ENCODE data around the gene TAX1BP3. TPM values are rescaled to one million over a fixed set of nuclear protein-coding genes. Genes with fewer than 3 reads are reported as not detected.

The TAX1BP3 gene
- 31.3 TPM for total RNA-seq

GRCh38 chr17:3668279-3669084, at the start of gene TAX1BP3, which contains the start of gene EMC6:
Gene TAX1BP3, minus strand, starts transcription at chr17:3668578. Its CDS starts 52 bp downstream, at chr17:3668526.
Gene EMC6, plus strand, starts transcription at chr17:3668812. Its CDS starts 335 bp downstream, at chr17:3669147.

GRCh38 chr17:3695723-3696411, 27.5 kb upstream of the TAX1BP3 start, which contains the start of gene P2RX5:
Gene P2RX5, minus strand, starts transcription at chr17:3696155. Its CDS starts 150 bp downstream, at chr17:3696005.

GRCh38 chr17:3636154-3636907, 32.0 kb downstream of the TAX1BP3 start, which contains the start of the genes CTNS and SHPK:
Gene CTNS, plus strand, starts transcription at chr17:3636760. Its CDS starts 3,447 bp downstream, at chr17:3640207.
Gene SHPK, minus strand, starts transcription at chr17:3636250. Its CDS starts 31 bp downstream, at chr17:3636219.

Other genes with a start within 250 kb of the TAX1BP3 start
- gene OR1E2, start 234.7 kb downstream of the TAX1BP3 start, total RNA-seq = not detected
- gene SPATA22, start 196.8 kb downstream of the TAX1BP3 start, total RNA-seq = 1.3 TPM
- 1.3 TPM for gene ASPA, start 192.6 kb downstream of the TAX1BP3 start, total RNA-seq
- gene TRPV3, start 110.8 kb downstream of the TAX1BP3 start, total RNA-seq = 0.94 TPM
- 10.6 TPM for gene TRPV1, start 59.2 kb downstream of the TAX1BP3 start, total RNA-seq
- 23.5 TPM for gene SHPK, start 32.3 kb downstream of the TAX1BP3 start, total RNA-seq
- 8.5 TPM for gene CTNS, start 31.8 kb downstream of the TAX1BP3 start, total RNA-seq
- 10.6 TPM for gene EMC6, start 234 bp upstream of the TAX1BP3 start, total RNA-seq
- 6.9 TPM for gene P2RX5, start 27.6 kb upstream of the TAX1BP3 start, total RNA-seq
- gene HASPIN, start 55.3 kb upstream of the TAX1BP3 start, total RNA-seq = 1.3 TPM
- 11.6 TPM for gene ITGAE, start 132.6 kb upstream of the TAX1BP3 start, total RNA-seq
- gene NCBP3, start 177.7 kb upstream of the TAX1BP3 start, total RNA-seq = 60.7 TPM
- gene CAMKK1, start 224.5 kb upstream of the TAX1BP3 start, total RNA-seq = 15.0 TPM
- gene P2RX1, start 247.9 kb upstream of the TAX1BP3 start, total RNA-seq = 0.31 TPM